ENCODE results near the gene ETFDH. TPM values are rescaled to one million over a fixed set of nuclear protein-coding genes. Genes with fewer than 3 reads are reported as not detected.

The ETFDH gene
- total and polyA plus RNA-seq, 9 of the 15 experiments (the other 6 are each of a cell fraction or from before 2014, with no cell fraction given) = 14.6 to 33.6 (median 25.9) TPM

- TF ChIP-seq TRIM25 (IDR thresholded peaks at IDR 0.05; ENCODE audit: borderline replicate concordance) = peak; percentile 83
- 0 out of 2 replicates have a peak, but pooled peaks have one; percentile 4 for TF ChIP-seq EP400 (IDR thresholded peaks at IDR 0.05)
- TF ChIP-seq HDAC1 (IDR thresholded peaks at IDR 0.05) = 0 out of 4 replicates have a peak, but pooled peaks of 1 of the 2 experiments have one; percentile 37
- peak; percentile 94 for TF ChIP-seq HBP1 (CRISPR knock-in tag; IDR thresholded peaks at IDR 0.05)
- 0 out of 2 replicates have a peak, but pooled peaks have one; percentile 77 for TF ChIP-seq HLTF (IDR thresholded peaks at IDR 0.05)
- peak; percentile 66; the same call in 1 of the 2 replicates for TF ChIP-seq NFRKB (IDR thresholded peaks at IDR 0.05; ENCODE audit: low read depth)
- TF ChIP-seq HDGF (IDR thresholded peaks at IDR 0.05) = 0 out of 2 replicates have a peak, but pooled peaks have one; percentile 49
- peak in 1 of 2 experiments; percentile 58; a peak in 1 of 4 replicates for TF ChIP-seq ARNT (IDR thresholded peaks at IDR 0.05)
- peak; percentile 90 for TF ChIP-seq THRB (CRISPR knock-in tag; conservative IDR thresholded peaks at IDR 0.05)
- TF ChIP-seq THRAP3 (IDR thresholded peaks at IDR 0.05; ENCODE audit: borderline replicate concordance) = peak; percentile 56; the same call in 1 of the 2 replicates
Observed at GRCh38 chr4:158663255-158663654, 8.8 kb upstream of the ETFDH start (continued).

Data from K562 (cell line).